ENCODE data around the gene ACYP1.
"Not testable (repeated sequence)": the region's sequence is repeated elsewhere in the genome, so short reads cannot be mapped to it uniquely, and the experiment has no call there.

Gene ACYP1

GRCh38 chr14:75068294-75069120 lies 4.7 kb upstream of the ACYP1 start:
- no peak for DNase-seq (ENCODE audit: low spot score)

- not testable (repeated sequence) for DNase-seq (ENCODE audit: low spot score)
These were observed 3.9 kb upstream of the ACYP1 start for GRCh38 chr14:75067765-75068164.

GRCh38 chr14:75067212-75067611 lies 3.4 kb upstream of the ACYP1 start:
- no peak for DNase-seq (ENCODE audit: low spot score)

- DNase-seq (ENCODE audit: low spot score) = no peak
These were observed 2.9 kb upstream of the ACYP1 start for GRCh38 chr14:75066691-75067090.

GRCh38 chr14:75064205-75064567 lies 362 bp upstream of the ACYP1 start:
- no peak for DNase-seq (ENCODE audit: low spot score)

GRCh38 chr14:75063013-75063412 lies 811 bp downstream of the ACYP1 start:
- no peak for DNase-seq (ENCODE audit: low spot score)

- DNase-seq (ENCODE audit: low spot score) = no peak
These were observed 3.4 kb downstream of the ACYP1 start for GRCh38 chr14:75060420-75060819.

- DNase-seq (ENCODE audit: low spot score) = no peak
These were observed 4.2 kb downstream of the ACYP1 start for GRCh38 chr14:75059642-75060041.

GRCh38 chr14:75054421-75054820 lies 9.4 kb downstream of the ACYP1 start:
- DNase-seq (ENCODE audit: low spot score) = no peak

GRCh38 chr14:75053396-75054291 lies 10.2 kb downstream of the ACYP1 start:
- no peak for DNase-seq (ENCODE audit: low spot score)

GRCh38 chr14:75051556-75051899 lies 12.3 kb downstream of the ACYP1 start:
- no peak for DNase-seq (ENCODE audit: low spot score)

GRCh38 chr14:75050852-75051555 lies 12.8 kb downstream of the ACYP1 start, which contains the start of gene MLH3:
Gene MLH3 (minus strand): TSS chr14:75051467. CDS start chr14:75049655, 1,812 bp downstream.
- peak; percentile 89 for DNase-seq (ENCODE audit: low spot score)

GRCh38 chr14:75049731-75050201 lies 14.1 kb downstream of the ACYP1 start:
- DNase-seq (ENCODE audit: low spot score) = no peak

- DNase-seq (ENCODE audit: low spot score) = peak; percentile 42
These were observed 14.7 kb downstream of the ACYP1 start for GRCh38 chr14:75049136-75049535.

- DNase-seq (ENCODE audit: low spot score) = no peak
These were observed 15.7 kb downstream of the ACYP1 start for GRCh38 chr14:75048101-75048500.

GRCh38 chr14:75047506-75047905 lies 16.3 kb downstream of the ACYP1 start:
- DNase-seq (ENCODE audit: low spot score) = no peak

- no peak for DNase-seq (ENCODE audit: low spot score)
These were observed 16.9 kb downstream of the ACYP1 start for GRCh38 chr14:75046899-75047298.

GRCh38 chr14:75046275-75046674 lies 17.5 kb downstream of the ACYP1 start:
- DNase-seq (ENCODE audit: low spot score) = no peak

GRCh38 chr14:75044752-75045151 lies 19.1 kb downstream of the ACYP1 start:
- no peak for DNase-seq (ENCODE audit: low spot score)

GRCh38 chr14:75044322-75044721 lies 19.5 kb downstream of the ACYP1 start:
- no peak for DNase-seq (ENCODE audit: low spot score)

GRCh38 chr14:75042035-75042434 lies 21.8 kb downstream of the ACYP1 start:
- no peak for DNase-seq (ENCODE audit: low spot score)

GRCh38 chr14:75041613-75042012 lies 22.2 kb downstream of the ACYP1 start:
- DNase-seq (ENCODE audit: low spot score) = no peak

Measured in Ammon's horn (tissue), 1 donor.